ENCODE results near the gene PRICKLE4.

DNA sequence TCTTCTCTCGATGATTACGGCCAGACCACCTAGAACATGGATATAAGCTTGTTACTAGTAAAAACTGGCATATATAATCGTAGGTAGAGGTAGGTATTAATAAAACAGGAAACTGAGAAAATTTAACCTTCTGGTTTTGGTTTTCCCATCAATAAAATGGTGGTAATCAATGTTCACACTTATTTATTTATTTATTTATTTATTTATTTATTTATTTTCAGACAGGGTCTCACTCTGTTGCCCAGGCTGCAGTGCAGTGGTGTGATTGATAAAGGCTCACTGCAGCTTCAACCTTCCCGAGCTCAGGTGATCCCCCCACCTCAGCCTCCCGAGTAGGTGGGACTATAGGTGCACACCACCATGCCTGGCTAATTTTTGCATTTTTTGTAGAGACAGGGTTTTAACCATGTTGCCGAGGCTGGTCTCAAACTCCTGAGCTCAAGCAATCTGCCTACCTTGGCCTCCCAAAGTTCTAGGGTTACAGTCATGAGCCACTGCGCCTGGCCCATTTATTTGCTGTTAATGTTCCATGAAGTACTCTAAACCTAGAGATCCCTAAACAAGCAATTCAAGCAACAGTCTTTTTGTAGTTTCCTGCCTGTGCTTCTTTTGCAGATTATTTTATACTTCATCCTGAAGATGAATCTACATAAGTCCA, 18.4 kb downstream of the PRICKLE4 start:
- TF ChIP-seq, protein P1, sequence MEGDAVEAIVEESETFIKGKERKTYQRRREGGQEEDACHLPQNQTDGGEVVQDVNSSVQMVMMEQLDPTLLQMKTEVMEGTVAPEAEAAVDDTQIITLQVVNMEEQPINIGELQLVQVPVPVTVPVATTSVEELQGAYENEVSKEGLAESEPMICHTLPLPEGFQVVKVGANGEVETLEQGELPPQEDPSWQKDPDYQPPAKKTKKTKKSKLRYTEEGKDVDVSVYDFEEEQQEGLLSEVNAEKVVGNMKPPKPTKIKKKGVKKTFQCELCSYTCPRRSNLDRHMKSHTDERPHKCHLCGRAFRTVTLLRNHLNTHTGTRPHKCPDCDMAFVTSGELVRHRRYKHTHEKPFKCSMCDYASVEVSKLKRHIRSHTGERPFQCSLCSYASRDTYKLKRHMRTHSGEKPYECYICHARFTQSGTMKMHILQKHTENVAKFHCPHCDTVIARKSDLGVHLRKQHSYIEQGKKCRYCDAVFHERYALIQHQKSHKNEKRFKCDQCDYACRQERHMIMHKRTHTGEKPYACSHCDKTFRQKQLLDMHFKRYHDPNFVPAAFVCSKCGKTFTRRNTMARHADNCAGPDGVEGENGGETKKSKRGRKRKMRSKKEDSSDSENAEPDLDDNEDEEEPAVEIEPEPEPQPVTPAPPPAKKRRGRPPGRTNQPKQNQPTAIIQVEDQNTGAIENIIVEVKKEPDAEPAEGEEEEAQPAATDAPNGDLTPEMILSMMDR (IDR thresholded peaks at IDR 0.05; ENCODE audit: low read depth, low read length), result no peak
- TF ChIP-seq EZH2phosphoT487 (IDR thresholded peaks at IDR 0.05; ENCODE audit: low read depth), result no peak

Measured in OCI-LY3 (cell line).